ENCODE measurements around the gene ZBTB38. TPM values are rescaled to one million over a fixed set of nuclear protein-coding genes. Genes with fewer than 3 reads are reported as not detected.

Gene ZBTB38
- total and polyA plus RNA-seq, 3 donors from 2014 or later = 66.7 to 167 (median 131) TPM

GRCh38 chr3:141330235-141330634 is 38.1 kb upstream of the ZBTB38 start:
- Histone ChIP-seq H3K4me3 (no peak overlapping the region), H3K27ac (no peak overlapping the region), H3K36me3 (ENCODE audit: low read depth, missing control alignments) (no peaks in the 10 kb centered on the region), H3K27me3 (no peaks in the 10 kb centered on the region), H3K4me1 (no peaks in the 10 kb centered on the region), H3K9me3 (no peaks in the 10 kb centered on the region)
- intact Hi-C loops (cut with DNase I; ENCODE audit: low total_unique reads) = no loop called here
- TF ChIP-seq POLR2A (IDR thresholded peaks at IDR 0.05) = no peak
- TF ChIP-seq, protein P1, sequence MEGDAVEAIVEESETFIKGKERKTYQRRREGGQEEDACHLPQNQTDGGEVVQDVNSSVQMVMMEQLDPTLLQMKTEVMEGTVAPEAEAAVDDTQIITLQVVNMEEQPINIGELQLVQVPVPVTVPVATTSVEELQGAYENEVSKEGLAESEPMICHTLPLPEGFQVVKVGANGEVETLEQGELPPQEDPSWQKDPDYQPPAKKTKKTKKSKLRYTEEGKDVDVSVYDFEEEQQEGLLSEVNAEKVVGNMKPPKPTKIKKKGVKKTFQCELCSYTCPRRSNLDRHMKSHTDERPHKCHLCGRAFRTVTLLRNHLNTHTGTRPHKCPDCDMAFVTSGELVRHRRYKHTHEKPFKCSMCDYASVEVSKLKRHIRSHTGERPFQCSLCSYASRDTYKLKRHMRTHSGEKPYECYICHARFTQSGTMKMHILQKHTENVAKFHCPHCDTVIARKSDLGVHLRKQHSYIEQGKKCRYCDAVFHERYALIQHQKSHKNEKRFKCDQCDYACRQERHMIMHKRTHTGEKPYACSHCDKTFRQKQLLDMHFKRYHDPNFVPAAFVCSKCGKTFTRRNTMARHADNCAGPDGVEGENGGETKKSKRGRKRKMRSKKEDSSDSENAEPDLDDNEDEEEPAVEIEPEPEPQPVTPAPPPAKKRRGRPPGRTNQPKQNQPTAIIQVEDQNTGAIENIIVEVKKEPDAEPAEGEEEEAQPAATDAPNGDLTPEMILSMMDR (IDR thresholded peaks at IDR 0.05) = no peak
- WGBS, 2 donors = 89 to 100% methylated on average over 1 to 3 of the region's 3 CpGs
- DNase-seq = no peak

GRCh38 chr3:141330718-141331376 is 37.5 kb upstream of the ZBTB38 start:
- 92 to 93% methylated on average over 3 of the region's 3 CpGs for WGBS, 2 donors
- intact Hi-C loops (cut with DNase I; ENCODE audit: low total_unique reads) = no loop called here
- DNase-seq = no peak
- TF ChIP-seq, protein P1 (IDR thresholded peaks at IDR 0.05) = no peak
- no peak for TF ChIP-seq POLR2A (IDR thresholded peaks at IDR 0.05)
- Histone ChIP-seq H3K27me3 (no peaks in the 10 kb centered on the region), H3K36me3 (ENCODE audit: low read depth, missing control alignments) (no peaks in the 10 kb centered on the region), H3K4me1 (no peaks in the 10 kb centered on the region), H3K4me3 (no peak overlapping the region), H3K9me3 (no peaks in the 10 kb centered on the region), H3K27ac (no peak overlapping the region)

DNA sequence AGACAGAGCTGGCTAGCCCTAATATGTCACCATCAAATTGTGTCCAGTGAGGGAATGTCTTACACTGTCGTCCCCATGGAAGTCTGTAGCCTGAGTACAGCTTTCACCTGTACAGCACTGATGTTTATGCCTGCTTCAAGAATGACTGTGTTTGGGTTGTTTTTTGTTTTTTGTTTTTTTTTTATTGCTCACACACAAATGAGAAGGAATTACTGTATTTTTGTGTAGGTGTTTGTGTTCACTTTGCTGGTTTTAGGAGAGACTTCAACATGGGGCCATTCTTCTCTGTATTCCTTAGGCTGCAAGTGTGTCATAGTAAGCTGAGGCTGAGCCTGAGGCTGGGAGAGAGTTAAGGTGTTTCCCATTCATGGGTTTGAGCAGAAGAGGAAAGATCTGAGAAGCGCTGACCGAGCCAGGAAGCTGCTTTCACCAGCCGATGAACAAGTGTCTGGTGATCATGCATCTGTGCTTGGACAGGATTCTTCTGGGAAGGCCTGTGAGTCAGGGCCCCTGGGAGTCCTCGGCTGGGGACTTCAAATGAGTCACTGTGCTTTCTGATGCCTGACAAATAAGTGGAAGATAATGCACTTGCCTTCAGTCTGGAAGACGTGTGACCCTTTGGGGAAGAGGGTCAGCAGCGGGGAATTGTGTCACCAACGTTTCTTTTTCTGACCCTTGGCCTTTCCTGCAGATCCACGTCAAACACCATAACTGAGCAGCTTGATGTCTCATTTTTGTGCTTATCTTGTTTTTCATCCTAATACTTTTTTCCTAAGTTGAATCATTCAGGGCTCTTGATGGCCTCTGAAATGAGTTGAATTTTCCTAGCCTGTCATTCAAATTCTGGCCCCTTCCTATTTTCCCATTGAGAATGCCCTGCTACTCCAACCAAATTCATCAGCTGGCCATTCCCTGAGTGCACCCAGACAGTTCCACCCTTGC is 36.7 kb upstream of the ZBTB38 start:
- Histone ChIP-seq H3K36me3 (ENCODE audit: low read depth, missing control alignments) (no peaks in the 10 kb centered on the region), H3K4me3 (no peak overlapping the region), H3K27ac (no peak overlapping the region), H3K27me3 (no peaks in the 10 kb centered on the region), H3K4me1 (no peaks in the 10 kb centered on the region), H3K9me3 (no peaks in the 10 kb centered on the region)
- intact Hi-C loops (cut with DNase I; ENCODE audit: low total_unique reads) = no loop called here
- TF ChIP-seq, protein P1 (IDR thresholded peaks at IDR 0.05) = no peak
- TF ChIP-seq POLR2A (IDR thresholded peaks at IDR 0.05) = no peak
- 81 to 82% methylated on average over 9 of the region's 9 CpGs for WGBS, 2 donors
- DNase-seq = no peak

- no peaks in the 10 kb centered on the region for H3K36me3 ChIP-seq (ENCODE audit: low read depth, missing control alignments)
- H3K27ac ChIP-seq = no peak overlapping the region
- no peak overlapping the region for H3K4me3 ChIP-seq
- 74 to 80% methylated on average over 5 of the region's 5 CpGs for WGBS, 2 donors
- H3K27me3 ChIP-seq = no peaks in the 10 kb centered on the region
- H3K4me1 ChIP-seq = no peaks in the 10 kb centered on the region
- DNase-seq = no peak
- H3K9me3 ChIP-seq = no peaks in the 10 kb centered on the region
- TF ChIP-seq, protein P1 (IDR thresholded peaks at IDR 0.05) = no peak
- no peak for TF ChIP-seq POLR2A (IDR thresholded peaks at IDR 0.05)
- intact Hi-C loops (cut with DNase I; ENCODE audit: low total_unique reads) = no loop called here
Measured at GRCh38 chr3:141332416-141332815, 35.9 kb upstream of the ZBTB38 start.
